Measurements from ENCODE around the gene STON1.
"Not testable (repeated sequence)": the region's sequence is repeated elsewhere in the genome, so short reads cannot be mapped to it uniquely, and the experiment has no call there.

STON1 gene

DNA sequence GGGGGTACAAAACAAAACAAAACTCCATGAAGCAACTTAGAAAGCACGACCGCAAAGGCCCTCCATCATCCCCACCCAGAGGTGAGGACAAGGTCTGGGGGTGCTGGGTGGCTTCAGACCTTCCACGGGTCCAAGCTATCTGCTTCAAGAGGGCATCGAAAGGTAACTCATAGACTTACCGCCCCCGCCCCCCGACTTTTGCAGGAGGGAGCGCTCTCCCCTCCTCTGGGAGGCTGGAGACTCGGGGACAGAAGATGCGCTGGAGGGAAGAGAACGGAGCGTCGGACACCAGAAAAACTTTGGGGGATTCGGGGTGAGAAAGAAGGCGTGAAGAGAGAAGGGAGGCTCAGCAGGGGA lies 300 bp upstream of the STON1 start:
- FAIRE-seq: no peak

DNA sequence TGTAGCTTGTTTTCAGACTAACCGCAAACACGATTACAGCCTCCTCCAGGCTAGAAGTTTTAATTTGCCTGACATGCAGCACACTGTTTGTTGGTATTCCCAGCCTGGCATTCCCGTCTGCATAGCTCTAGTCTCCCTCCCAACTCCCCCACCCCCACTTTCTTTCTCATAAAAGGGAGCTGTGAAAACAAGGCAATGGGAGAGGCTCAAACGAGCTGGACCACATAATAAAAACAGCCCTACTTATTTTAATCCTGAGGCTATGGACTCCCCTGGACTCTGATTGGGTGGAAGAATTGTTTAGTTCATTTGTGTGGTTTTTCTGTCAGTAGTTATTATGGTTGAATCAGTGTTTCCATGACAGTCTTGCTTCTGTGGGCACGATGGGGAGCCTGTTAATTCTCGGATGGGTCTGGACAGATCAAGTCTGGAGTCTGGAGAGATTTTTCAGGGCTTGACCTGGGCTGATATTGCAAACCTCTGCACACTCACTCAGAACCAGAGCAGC lies 1.2 kb downstream of the STON1 start:
- no peak for FAIRE-seq

DNA sequence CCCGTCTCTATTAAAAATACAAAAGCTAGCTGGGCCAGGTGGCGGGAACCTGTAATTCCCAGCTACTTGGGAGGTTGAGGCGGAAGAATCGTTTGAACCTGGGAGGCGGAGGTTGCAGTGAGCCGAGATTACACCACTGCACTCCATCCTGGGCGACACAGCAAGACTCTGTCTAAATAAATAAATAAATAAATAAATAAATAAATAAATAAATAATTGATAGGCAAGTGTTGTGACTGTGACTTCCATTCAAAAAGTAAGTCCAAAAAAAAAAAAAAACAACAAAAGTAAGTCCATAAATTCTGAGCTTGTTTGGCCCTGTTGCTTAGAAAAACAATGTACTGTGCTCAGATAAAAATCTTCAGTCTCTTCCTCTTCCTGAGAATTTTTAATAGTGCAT lies 2.2 kb downstream of the STON1 start:
- no peak for FAIRE-seq

DNA sequence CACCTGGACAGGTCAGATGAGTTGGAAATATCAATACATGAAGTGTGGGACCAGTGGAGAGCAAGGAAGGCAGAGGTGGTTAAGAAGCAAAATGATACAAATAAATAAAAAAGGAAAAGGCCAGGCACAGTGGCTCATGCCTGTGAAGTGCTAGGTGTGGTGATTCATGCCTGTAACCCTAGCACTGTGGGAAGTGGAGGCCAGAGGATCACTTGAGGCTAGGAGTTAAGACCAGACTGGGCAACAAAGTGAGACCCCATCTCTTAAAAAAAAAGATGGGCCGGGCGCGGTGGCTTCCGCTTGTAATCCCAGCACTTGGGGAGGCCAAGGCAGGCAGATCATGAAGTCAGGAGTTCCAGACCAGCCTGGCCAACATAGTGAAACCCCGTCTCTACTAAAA lies 2.9 kb downstream of the STON1 start:
- FAIRE-seq: no peak

DNA sequence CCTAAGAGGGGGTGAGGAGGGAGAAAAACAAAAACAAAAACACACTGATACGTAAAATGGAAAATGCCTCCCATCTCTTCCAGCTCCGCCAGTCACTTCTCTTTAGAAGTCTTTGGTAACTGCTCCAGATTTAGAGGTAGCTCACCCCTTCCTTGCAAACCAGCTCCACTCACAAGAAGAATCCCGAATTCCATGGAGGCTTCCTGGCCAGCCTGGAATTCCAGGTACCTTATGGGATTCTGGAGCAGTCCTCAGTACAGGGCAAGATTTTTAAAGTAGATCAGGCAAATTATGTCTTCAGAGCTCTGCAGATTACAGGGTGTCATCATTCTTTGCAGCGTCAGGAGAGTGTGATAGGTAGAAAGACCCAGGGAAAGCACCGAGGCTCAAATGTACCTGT lies 4.8 kb downstream of the STON1 start:
- no peak for FAIRE-seq

DNA sequence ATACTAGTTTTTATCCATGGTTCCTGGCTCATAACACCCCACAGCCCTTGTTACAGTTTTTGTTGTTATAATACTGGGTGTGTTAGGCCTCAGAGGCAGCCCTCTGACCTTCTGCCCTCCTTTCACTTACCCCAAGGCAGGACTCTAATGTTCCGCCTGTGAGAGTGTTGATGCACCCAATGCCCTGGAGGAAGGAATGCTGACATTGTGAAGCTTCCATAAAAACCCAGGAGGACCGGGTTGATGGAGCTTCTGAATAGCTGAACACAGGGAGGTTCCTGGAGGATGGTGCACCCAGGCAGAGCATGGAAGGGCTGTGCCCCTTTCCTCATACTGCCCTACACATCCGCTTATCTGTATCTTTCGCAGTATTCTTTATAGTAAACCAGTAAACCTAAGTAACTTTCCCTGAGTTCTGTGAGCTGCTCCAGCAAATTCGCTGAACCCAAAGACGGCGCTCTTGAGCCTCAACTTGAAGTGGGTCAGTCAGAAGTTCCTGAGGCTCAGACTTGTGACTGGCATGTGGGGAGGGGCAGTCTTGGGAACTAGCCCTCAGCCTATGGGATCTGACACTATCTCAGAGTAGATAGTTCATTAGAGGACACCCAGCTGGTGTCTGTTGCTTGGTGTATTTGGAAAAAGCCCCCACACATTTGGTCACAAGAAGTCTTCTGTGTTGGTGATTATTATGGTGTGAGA lies 10.4 kb downstream of the STON1 start:
- no peak for FAIRE-seq

DNA sequence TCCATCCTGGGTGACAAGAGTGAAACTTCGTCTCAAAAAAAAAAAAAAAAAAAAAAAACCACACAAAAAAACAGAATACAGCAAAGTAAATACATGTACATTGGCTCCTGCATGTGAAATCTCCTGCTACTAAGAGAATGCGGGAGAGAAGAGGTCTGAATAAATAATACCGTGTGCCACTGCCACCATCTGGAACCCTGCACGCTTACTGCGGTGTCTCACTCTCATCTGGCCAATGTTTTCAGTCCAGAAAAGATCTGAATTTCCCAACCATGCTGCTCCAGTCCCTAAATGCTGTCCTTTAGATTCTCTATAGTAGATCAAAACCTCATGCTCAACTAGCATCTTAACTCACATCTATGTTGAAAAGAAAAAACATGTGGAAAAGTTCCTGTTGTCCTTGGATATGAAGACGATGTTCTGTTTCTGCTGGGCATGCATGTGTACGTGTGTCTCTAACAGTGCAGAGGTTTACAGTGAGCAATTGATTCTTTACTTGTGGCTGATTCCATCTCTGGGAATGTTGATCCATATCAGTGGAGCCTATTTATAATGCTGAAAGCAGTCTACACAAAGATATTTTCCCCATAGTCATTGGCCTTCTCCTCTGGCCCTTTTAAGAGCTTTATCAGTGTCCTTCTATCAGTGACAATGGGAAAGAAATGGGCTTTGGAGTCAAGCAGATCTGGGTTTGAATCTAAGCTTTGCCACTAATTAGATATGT lies 11.9 kb downstream of the STON1 start:
- no peak for FAIRE-seq

DNA sequence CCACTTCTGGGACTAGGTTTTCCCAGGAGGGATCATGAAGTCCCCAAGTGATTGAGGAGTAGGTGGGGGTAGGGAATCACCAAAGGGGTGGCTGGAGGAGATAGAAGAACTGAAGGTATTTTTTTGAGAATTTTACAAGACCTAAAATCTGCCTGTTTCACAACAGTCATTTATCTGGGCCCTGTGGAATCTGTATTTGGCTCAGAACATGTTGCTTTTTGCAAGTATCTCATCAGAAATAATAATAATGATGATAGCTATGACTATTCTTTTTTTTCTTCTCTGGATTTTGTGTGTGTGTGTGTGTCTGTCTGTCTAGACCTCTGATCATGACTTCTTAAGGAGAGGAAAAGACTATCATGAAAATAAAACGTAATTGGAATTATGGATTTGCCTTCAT lies 13.9 kb downstream of the STON1 start:
- FAIRE-seq: no peak

DNA sequence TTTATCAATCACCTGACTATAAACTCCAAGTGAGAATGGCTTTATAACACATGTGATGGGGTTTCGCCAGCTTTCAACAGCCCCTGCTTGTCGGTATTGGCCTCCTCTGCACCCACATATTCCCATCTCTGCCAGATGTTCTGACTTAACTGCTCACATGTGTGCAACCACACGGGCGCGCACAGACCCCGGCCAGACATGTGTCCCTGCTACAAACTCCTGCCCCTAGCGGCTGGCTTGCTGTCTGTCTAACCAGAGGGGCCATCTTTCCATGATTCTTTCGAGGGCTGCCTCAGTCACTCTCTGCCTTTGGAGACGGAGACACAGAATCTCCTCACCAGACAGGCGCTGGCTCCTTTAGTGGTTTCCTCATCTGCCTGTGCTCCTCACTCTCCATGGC lies 15.3 kb downstream of the STON1 start:
- no peak for FAIRE-seq

DNA sequence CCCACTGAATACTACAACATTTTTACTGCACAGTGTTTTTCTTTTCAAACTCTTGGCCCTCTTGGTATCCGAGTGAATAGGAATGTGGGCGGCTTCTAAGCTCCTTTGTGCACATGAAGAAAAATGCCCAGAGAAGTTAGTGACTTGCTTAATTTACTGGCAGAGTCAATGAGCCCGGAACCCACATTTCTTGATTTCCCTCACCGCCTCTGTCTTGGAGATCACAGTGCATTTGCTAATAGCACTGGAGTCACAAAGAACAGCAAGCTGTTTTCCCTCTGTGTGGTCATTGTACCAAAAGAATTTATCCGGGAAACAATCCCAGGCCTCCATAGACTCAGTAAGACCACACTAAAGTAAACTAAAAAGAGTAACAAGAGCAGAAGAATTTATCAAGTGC lies 18.9 kb downstream of the STON1 start:
- no peak for FAIRE-seq

DNA sequence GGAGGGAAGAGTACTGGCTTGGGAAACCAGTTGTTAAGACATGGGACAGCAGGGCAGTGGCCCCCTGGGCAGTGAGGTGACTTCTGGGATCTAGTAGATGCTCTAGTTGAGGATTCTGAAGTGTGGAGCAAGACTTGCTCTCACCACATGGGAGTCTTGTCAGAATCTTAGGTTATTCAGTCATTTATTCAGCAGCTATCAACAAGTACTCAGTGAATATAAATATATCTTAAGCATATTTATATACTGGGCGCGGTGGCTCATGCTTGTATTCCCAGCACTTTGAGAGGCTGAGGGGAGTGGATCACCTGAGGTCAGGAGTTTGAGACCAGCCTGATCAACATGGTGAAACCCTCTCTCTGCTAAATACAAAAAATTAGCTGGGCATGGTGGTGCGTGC lies 20.0 kb downstream of the STON1 start:
- FAIRE-seq: no peak

DNA sequence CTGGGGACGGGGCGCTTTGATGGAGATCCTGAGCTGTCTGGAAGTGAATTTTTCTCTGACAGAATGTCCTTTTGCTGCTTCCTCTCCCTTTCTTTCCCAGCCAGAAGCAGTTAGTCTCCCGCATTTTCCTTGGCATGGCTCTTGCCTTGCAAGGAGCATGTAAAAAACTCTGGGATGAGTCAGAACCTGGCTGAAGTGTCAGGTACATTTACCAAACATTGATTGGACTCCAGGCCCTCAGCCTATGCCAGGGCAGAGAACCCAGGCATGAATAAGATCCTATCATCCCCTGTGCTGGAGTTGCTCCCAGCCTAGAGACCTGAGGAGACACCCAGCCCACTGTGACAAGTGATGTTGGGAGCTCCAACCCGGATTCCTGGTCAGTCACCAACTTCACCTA lies 21.6 kb downstream of the STON1 start:
- no peak for FAIRE-seq

DNA sequence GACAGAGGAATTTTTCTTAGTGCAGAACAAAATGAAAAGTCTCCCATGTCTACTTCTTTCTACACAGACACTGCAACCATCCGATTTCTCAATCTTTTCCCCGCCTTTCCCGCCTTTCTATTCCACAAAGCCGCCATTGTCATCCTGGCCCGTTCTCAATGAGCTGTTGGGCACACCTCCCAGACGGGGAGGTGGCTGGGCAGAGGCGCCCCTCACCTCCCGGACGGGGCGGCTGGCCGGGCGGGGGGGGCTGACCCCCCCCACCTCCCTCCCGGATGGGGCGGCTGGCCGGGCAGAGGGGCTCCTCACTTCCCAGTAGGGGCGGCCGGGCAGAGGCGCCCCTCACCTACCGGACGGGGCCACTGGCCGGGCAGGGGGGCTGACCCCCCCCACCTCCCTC lies 25.1 kb downstream of the STON1 start:
- not testable (repeated sequence) for FAIRE-seq

DNA sequence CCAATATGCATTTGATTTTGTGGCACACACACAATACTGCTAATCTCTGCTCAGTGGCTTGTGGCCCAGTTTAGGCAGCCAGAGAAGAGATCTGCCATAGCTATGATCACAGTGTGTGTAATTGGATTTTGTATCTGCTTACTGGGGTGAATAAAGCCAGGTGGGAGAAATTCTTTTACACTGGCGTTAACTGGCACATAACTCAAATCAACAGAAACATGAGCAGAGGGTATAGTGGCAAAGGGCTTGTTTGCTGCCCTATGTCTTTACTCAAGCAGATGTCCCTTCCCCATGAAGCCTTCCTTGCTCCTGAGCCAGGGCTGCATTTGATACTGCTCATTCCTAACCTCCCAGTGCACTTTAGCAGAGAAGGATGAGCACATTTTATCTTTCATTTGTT lies 28.5 kb downstream of the STON1 start:
- no peak for FAIRE-seq

DNA sequence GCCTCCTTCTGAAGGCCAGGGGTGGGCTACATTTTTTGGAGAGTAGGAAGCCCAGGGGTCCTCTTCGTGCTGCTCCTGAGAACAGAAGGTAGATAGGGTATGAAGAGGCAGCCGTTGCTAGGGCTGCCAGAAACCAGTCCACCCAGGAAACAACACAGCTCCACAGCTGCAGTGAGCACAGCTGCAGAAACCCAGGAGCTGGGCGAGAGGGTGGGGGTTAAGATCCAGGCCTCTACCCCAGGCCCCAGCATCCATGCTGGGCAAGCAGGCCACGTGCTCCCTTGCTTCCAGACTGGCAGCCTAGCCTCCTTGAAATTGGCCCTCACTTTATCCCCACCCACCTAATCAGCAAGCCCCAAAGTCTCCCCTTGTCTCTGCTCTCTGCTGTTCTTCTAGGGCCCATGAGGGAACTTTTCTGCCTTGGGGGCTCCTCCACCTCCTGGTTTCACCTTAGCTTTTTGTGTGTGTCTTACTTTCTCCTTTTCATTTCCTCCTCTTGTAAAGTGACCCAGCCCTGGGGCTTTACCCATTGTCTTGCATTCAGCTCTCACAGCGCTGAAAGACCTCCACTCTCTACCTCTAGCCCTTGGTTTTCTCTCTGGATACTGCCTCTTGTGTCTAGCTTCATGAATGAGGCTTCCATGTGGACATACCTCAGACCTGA lies 30.7 kb downstream of the STON1 start:
- no peak for FAIRE-seq

DNA sequence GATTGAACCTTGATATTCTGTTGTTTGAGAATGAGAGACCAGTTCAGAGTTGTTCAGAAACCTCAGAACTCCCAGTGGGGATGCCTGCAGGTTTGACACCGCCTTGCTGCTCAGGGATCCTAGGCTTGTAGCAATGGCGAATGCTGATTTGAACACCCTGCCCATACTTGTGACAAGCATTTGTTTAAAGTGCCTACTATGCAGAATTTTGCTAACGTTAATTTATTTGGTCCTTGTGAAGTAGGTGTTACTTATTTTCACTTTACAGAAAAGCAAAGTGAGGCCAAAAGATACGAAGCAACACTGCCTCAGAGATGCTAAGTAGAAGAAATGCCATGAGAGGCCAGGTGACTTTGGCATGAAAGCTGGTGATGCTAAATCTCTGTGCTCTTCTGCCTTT lies 32.3 kb downstream of the STON1 start:
- no peak for FAIRE-seq

DNA sequence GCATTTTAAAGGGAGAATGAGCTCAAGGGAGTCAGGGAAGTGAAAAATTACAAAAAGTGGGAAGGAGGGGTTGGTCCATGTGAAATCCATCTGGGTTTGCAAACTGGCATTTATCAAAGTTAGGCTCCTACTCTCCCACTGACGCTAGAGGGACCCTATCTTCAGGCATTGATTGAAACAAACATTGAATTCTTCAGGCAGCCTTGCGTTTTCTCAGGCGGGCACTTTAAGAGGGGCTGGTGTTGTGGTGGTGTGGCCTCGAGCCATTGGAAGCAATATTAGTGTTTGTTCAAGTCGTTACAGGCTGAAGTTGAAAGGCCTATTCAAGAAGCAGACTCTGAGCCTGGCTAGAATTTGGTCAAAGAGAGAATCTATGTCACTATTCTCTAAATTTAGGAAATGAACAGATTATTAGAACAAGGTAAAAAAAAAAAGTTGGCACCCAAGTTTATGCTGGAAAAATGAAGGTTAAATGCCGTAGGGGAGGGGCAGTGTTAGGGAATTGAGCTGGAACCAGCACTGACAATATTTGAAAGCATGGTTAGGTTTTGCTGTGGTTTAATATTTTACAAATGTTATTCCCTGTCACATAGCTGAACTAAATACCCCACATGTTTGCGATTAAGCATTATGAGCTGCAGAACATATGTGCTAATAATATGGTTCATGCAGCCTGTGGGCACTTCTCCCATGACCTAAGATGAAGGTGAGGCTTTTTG lies 36.8 kb downstream of the STON1 start:
- FAIRE-seq: no peak

DNA sequence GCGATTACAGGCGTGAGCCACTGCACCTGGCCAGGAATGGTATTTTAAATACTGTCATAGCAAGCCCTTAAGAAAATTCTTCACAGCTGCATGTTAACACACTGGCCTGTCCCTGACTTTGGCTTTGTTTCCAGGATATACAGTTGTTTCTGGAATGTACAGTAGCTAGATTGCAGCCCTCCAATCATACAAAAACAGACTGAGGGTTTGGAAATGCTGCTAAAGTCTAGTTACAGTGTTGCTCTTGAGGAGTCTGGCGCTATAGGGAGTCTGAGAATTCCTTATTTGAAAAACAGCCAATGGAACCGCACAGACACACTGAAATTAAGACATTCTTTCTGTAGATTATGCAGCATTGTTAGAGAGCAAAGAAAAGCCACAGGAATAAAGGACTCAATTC lies 37.7 kb downstream of the STON1 start:
- no peak for FAIRE-seq

DNA sequence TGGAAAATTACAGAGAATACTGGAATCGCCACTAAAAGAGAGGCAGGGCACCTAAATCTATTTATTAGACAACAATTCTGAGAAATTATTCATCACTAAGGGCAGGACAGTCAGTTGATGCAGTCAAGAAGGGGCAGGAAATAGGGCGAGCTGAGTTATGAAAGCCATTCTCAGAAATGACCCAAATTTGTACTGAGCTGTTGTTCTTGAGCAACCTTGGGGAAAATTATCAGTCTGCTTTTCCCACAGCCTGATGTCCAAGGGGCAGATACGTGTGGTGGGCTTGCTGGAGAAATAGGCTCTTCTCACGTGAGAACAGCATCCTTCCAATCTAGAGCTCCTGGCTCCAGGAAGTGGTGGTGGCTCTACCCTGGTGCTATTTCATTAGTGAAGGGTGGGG lies 38.6 kb downstream of the STON1 start:
- FAIRE-seq: no peak

DNA sequence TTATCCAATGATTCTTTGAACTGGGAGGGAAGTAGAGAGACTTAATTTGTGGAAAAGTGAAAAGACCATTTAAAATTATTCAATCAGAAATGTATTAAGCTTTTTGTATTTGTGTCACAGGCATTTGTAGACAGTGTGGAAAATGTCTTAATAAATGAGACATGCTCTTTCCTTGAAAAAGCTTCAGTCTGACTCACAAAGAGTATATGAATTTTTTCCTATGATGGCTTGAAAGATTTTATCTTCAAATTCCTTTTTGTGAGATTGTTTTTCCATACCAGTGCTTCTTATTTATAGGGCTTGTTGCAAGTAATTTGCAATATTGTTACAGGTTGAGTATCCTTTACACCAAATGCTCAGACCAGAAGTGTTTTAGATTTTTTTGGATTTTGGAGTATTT lies 39.5 kb downstream of the STON1 start:
- FAIRE-seq: no peak

DNA sequence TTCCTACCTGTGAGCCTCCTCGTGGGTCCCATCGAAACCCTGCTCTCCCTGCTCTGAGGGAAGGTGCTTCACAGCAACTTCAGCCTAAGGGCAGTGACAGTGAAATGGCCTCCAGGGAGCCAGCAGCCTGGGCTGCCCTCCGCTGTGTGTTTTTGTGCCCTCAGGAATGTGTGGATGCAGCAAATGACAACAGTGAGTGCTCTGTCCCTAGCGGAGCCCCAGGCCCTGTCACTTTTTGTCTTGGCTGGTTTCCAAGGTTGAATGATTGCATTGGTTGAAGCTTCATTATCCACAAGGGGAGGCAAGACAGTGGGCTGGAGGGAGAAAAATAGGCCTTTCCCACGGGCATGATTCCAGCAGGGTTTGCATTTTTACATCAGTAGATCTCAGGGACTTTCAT lies 42.9 kb downstream of the STON1 start:
- no peak for FAIRE-seq

DNA sequence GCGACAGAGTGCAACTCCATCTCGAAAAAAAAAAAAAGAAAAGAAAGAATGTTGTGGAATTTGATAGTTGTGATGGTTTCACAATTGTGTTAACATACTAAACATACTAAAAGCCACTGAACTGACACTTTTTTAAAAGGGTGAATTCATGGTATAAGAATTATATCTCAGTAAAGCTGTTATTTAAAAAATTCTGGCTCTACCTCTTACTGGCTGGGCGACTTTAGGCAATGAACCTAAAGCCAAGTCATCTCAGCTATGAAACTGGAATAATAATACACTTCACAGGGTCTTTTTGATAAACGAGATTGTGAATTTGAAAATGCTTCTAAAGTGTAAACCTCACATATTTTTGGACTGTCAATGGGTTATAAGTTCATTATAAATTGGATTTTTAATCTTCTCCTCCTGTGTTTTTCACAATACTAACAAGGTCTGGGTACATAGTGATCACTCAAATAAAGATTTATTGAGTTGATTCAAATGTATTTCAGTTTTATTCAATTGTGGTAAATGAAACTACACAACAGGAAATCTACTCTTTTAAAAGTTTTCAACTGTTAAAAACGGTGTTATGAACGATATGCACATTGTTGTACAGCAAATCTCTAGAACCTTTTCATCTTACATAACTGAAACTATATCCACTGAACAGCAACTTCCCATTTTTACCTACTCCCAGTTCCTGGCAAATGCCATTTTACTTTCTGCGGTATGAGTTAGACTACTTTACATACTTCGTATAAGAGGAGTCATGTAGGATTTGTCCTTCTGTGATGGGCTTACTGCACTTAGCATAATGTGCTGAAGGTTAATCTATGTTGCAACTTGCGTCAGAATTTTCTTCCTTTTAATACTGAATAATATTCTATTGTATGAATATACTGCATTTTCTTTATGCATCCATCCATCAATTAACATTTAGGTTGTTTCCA lies 44.7 kb downstream of the STON1 start:
- no peak for FAIRE-seq

Data from islet of Langerhans (tissue), 1 donor.